H1 (cell line): Measurements from ENCODE around the gene TBCB. TPM values are rescaled to one million over a fixed set of nuclear protein-coding genes. Genes with fewer than 3 reads are reported as not detected.

Experiments
- CTCF ChIA-PET: fragments of 300-600 bp; sonication (Branson Sonifier 250); formaldehyde crosslinking; loops from one replicate; lab custom pipeline; 2021; ENCODE audit not compliant: partially characterized antibody; lab: Charles Lee
- POLR2A ChIA-PET: fragments of 300-600 bp; sonication (Branson Sonifier 250); formaldehyde crosslinking; loops from one replicate; lab custom pipeline; 2021; ENCODE audit warnings: inconsistent platforms; ENCODE audit not compliant: partially characterized antibody; lab: Charles Lee
- DNase-seq, 2 experiments: peaks; one replicate each; pipeline versions ENCODE4 v3.0.0 to v3.0.0-alpha.2; 2010 to 2022; ENCODE audit warnings: low spot score in 2 of 2, low read depth in 1 of 2, mixed read lengths in 1 of 2
- FAIRE-seq: peaks from 2 replicates; lab custom pipeline; 2011; peaks lifted over from hg19 to GRCh38; lab: Jason Lieb, UNC
- H2AFZ ChIP-seq: 2 replicates; pipeline ENCODE4 v1.8.1; 2012; ENCODE audit warnings: low read length, inconsistent platforms
- H2AK5ac ChIP-seq: 2 replicates; pipeline ENCODE4 v1.6.1; 2013; ENCODE audit warnings: low read depth, low read length
- H2BK120ac ChIP-seq: replicated peaks from 2 replicates; pipeline ENCODE3; 2013; ENCODE audit warnings: low read depth, low read length, inconsistent platforms
- H2BK12ac ChIP-seq: 2 replicates; pipeline ENCODE4 v1.6.1; 2013; ENCODE audit warnings: low read depth, low read length
- H2BK15ac ChIP-seq: 2 replicates; pipeline ENCODE4 v1.6.1; 2013; ENCODE audit warnings: low read length
- H2BK20ac ChIP-seq: 2 replicates; pipeline ENCODE4 v1.6.1; 2013; ENCODE audit warnings: low read length
- H2BK5ac ChIP-seq: 2 replicates; pipeline ENCODE4 v1.6.1; 2013; ENCODE audit warnings: low read depth, low read length
- H3K14ac ChIP-seq: 2 replicates; pipeline ENCODE4 v1.6.1; 2013; ENCODE audit warnings: inconsistent platforms; ENCODE audit not compliant: insufficient read length
- H3K18ac ChIP-seq: 2 replicates; pipeline ENCODE4 v1.6.1; 2013; ENCODE audit warnings: low read length; ENCODE audit errors: extremely low read depth
- H3K23ac ChIP-seq: 2 replicates; pipeline ENCODE4 v1.6.1; 2013; ENCODE audit warnings: inconsistent platforms; ENCODE audit not compliant: insufficient read length
- H3K23me2 ChIP-seq: 2 replicates; pipeline ENCODE4 v1.6.1; 2013; ENCODE audit warnings: low read depth, low read length
- H3K27ac ChIP-seq: 2 replicates; pipeline ENCODE4 v1.6.1; 2011; ENCODE audit warnings: low read depth, low read length, inconsistent platforms
- H3K27me3 ChIP-seq, 4 experiments: replicated peaks in 1 of 4; 1 replicate in 1 of 4; 2 replicates in 3 of 4; pipeline versions ENCODE4 v1.6.1 to v1.8.1; 2011 to 2013; ENCODE audit warnings: low read length in 3 of 4, mild to moderate bottlenecking in 3 of 4, inconsistent platforms in 2 of 4, mixed read lengths in 2 of 4, moderate library complexity in 1 of 4; ENCODE audit not compliant: control insufficient read depth in 3 of 4, insufficient read depth in 3 of 4; ENCODE audit errors: extremely low read depth in 1 of 4
- H3K36me3 ChIP-seq, 4 experiments: 2 replicates each; pipeline versions ENCODE4 v1.6.1 to v1.8.1; 2011 to 2013; ENCODE audit warnings: mild to moderate bottlenecking in 4 of 4, low read length in 3 of 4, moderate library complexity in 2 of 4, control low read depth in 1 of 4, inconsistent platforms in 1 of 4; ENCODE audit not compliant: insufficient read depth in 4 of 4, control insufficient read depth in 2 of 4
- H3K4ac ChIP-seq: replicated peaks from 2 replicates; pipeline ENCODE3; 2013; ENCODE audit warnings: low read length, low read depth, mixed read lengths, inconsistent platforms; ENCODE audit not compliant: insufficient read length
- H3K4me1 ChIP-seq, 4 experiments: replicated peaks in 1 of 4; 1 replicate in 1 of 4; 2 replicates in 3 of 4; pipeline versions ENCODE4 v1.6.1 to v1.8.1; 2011 to 2013; ENCODE audit warnings: low read length in 3 of 4, inconsistent platforms in 2 of 4, mixed read lengths in 1 of 4; ENCODE audit not compliant: insufficient read depth in 4 of 4, control insufficient read depth in 3 of 4
- H3K4me2 ChIP-seq, 2 experiments: 2 replicates each; pipeline versions ENCODE4 v1.6.1 to v1.8.1; 2011 to 2013; ENCODE audit warnings: low read depth in 2 of 2, low read length in 2 of 2, control low read depth in 1 of 2, inconsistent platforms in 1 of 2, mild to moderate bottlenecking in 1 of 2; ENCODE audit not compliant: insufficient read depth in 1 of 2
- H3K4me3 ChIP-seq, 4 experiments: fragments of 200-600, 300-600 bp in 1 of 4; sonication (generic), shearing (Covaris generic), sonication (Bioruptor Twin) in 1 of 4; 2 replicates each; pipeline versions ENCODE4 v1.5.1 to v1.8.1; 2011 to 2016; ENCODE audit warnings: low read length in 4 of 4, low read depth in 3 of 4, control low read depth in 2 of 4, inconsistent platforms in 2 of 4, mild to moderate bottlenecking in 2 of 4, mixed read lengths in 1 of 4, moderate library complexity in 1 of 4; ENCODE audit not compliant: insufficient read depth in 2 of 4; ENCODE audit errors: extremely low read depth in 1 of 4
- H3K56ac ChIP-seq: replicated peaks from 2 replicates; pipeline ENCODE3; 2013; ENCODE audit warnings: low read depth, mild to moderate bottlenecking, mixed read lengths, low read length, inconsistent platforms; ENCODE audit not compliant: insufficient read length
- H3K79me1 ChIP-seq: 2 replicates; pipeline ENCODE4 v1.6.1; 2013; ENCODE audit warnings: low read depth, low read length, control low read depth
- H3K79me2 ChIP-seq, 2 experiments: 2 replicates each; pipeline versions ENCODE4 v1.6.1 to v1.8.1; 2012 to 2013; ENCODE audit warnings: low read length in 2 of 2, mild to moderate bottlenecking in 2 of 2, inconsistent platforms in 1 of 2; ENCODE audit not compliant: insufficient read depth in 2 of 2, control insufficient read depth in 1 of 2
- H3K9ac ChIP-seq, 4 experiments: replicated peaks in 1 of 4; 1 replicate in 1 of 4; 2 replicates in 3 of 4; pipeline versions ENCODE4 v1.6.1 to v1.8.1; 2011 to 2013; ENCODE audit warnings: low read depth in 3 of 4, low read length in 3 of 4, control low read depth in 2 of 4, mild to moderate bottlenecking in 2 of 4, moderate library complexity in 2 of 4, inconsistent platforms in 1 of 4; ENCODE audit errors: extremely low read depth in 1 of 4
- H3K9me3 ChIP-seq, 2 experiments: 2 replicates each; pipeline versions ENCODE4 v1.6.1 to v1.8.1; 2012 to 2013; ENCODE audit warnings: mild to moderate bottlenecking in 2 of 2, moderate library complexity in 2 of 2, control low read depth in 1 of 2, inconsistent platforms in 1 of 2, low read depth in 1 of 2, low read length in 1 of 2, mixed read lengths in 1 of 2; ENCODE audit not compliant: insufficient read depth in 2 of 2
- H4K20me1 ChIP-seq, 2 experiments: replicated peaks in 1 of 2; 2 replicates each; pipeline versions ENCODE3 to v1.8.1; 2011 to 2013; ENCODE audit warnings: inconsistent platforms in 2 of 2, low read length in 2 of 2, mild to moderate bottlenecking in 1 of 2; ENCODE audit not compliant: insufficient read depth in 2 of 2, control insufficient read depth in 1 of 2
- H4K5ac ChIP-seq: 2 replicates; pipeline ENCODE4 v1.6.1; 2013; ENCODE audit warnings: low read length, low read depth, mixed read lengths, inconsistent platforms; ENCODE audit not compliant: insufficient read length
- H4K8ac ChIP-seq: 2 replicates; pipeline ENCODE4 v1.8.0; 2013; ENCODE audit warnings: mild to moderate bottlenecking, moderate library complexity, low read length, inconsistent platforms; ENCODE audit not compliant: insufficient read depth; ENCODE audit errors: extremely low read depth
- H4K91ac ChIP-seq: replicated peaks from 2 replicates; pipeline ENCODE3; 2013; ENCODE audit warnings: low read length, mixed read lengths, inconsistent platforms; ENCODE audit not compliant: insufficient read length
- CHD1 ChIP-seq: IDR thresholded peaks from 2 replicates; pipeline ENCODE4 v1.6.1; 2012; ENCODE audit warnings: low read depth, low read length, improper control_type of control experiment
- HDAC2 ChIP-seq, 2 experiments: fragments of 300-600 bp in 1 of 2; sonication (generic) in 1 of 2; IDR thresholded peaks; 2 replicates each; pipeline ENCODE4 v1.6.1; 2011 to 2012; ENCODE audit warnings: low read depth in 2 of 2, low read length in 2 of 2, mild to moderate bottlenecking in 2 of 2, moderate library complexity in 2 of 2, borderline replicate concordance in 1 of 2, inconsistent platforms in 1 of 2
- SP4 ChIP-seq: IDR thresholded peaks from 2 replicates; pipeline ENCODE4 v1.6.1; 2012; ENCODE audit warnings: low read length, inconsistent platforms
- TBP ChIP-seq: IDR thresholded peaks from 2 replicates; pipeline ENCODE4 v1.6.1; 2011; ENCODE audit warnings: low read depth, low read length, improper control_type of control experiment
- WGBS, 2 experiments: shearing (Covaris generic) in 1 of 2; methylation state at CpG; one replicate each; pipeline versions ENCODE4 v1.1.6 to v1.1.7; 2013 to 2015; ENCODE audit warnings: low lambda C conversion rate in 2 of 2, mixed read lengths in 2 of 2, inconsistent platforms in 1 of 2, low coverage in 1 of 2, missing lambda C conversion rate in 1 of 2; ENCODE audit not compliant: insufficient replicate concordance in 2 of 2, insufficient coverage in 1 of 2, insufficient read length in 1 of 2; ENCODE audit errors: extremely low coverage in 1 of 2, missing lambda C conversion rate in 1 of 2; 5-methylcytosine and 5-hydroxymethylcytosine counted together
- polyA plus RNA-seq, 7 experiments: library from polyadenylated mRNA; depleted of rRNA in 3 of 7; stranded (reverse) in 5 of 7; unstranded in 2 of 7; fragments of >200 nt in 5 of 7; fragments of 200-250 nt in 2 of 7; gene quantifications; 1 replicate in 5 of 7; 2 replicates in 1 of 7; 4 replicates in 1 of 7; pipeline versions ENCODE4 v1.2.1 to v1.2.3, GENCODE V29; 2011 to 2013; ENCODE audit warnings: missing spikeins in 2 of 7, mixed read lengths in 2 of 7
- total RNA-seq: library from RNA; stranded (reverse); fragmentation: NEBNext Ultra II Directional; extraction: Animal tissue kit (Norgen Biotek cat#: 25700); gene quantifications from 2 replicates; pipeline ENCODE4 v1.2.1, GENCODE V29; 2021
- TF ChIP-seq, protein P1 (sequence below), 3 experiments: IDR thresholded peaks; 1 replicate in 2 of 3; 2 replicates in 1 of 3; pipeline versions ENCODE4 v1.5.1 to v1.6.1; 2011; ENCODE audit warnings: low read length in 3 of 3, mild to moderate bottlenecking in 3 of 3, inconsistent platforms in 2 of 3, low read depth in 1 of 3, moderate library complexity in 1 of 3; ENCODE audit not compliant: insufficient read depth in 1 of 3; ENCODE audit errors: control extremely low read depth in 1 of 3
- TF ChIP-seq, protein P2 (sequence below): IDR thresholded peaks from 2 replicates; pipeline ENCODE4 v1.6.1; 2012; ENCODE audit warnings: inconsistent platforms
- TF ChIP-seq, protein P3 (sequence below): IDR thresholded peaks from 2 replicates; pipeline ENCODE4 v1.6.1; 2011; ENCODE audit warnings: low read length, improper control_type of control experiment

Gene TBCB
- total and polyA plus RNA-seq, 2 of the 8 experiments (the other 6 are each of a cell fraction or from before 2014, with no cell fraction given) = 153 to 286 TPM

DNA sequence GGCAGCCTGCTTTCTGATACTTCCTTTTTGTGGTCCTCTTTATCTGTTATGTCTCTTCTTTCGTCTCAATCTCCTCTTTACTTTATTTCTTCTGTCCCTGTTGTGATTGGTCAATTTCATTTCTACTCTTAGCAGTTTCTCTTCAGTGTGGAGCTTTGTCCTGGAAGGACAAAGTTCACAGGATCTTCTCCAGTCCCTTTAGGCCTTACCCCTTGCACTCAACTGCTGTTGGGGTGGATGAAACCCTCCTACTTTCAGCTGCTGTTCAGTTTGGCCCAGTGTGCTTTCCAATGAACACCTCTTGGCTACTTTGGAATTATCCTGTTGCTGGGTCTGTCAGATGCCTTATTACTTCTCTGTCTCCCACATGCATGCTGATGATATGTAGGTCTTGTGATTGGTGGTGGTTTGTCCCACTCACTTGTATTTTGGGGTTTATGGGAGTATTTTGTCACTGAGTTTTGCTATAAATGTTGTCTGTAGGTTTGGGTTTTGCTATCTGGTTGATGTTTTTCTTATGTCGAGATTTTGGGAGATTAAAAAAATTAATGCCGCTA lies 35.8 kb upstream of the TBCB start:
- no peak for TF ChIP-seq SP4
- TF ChIP-seq, protein P1, sequence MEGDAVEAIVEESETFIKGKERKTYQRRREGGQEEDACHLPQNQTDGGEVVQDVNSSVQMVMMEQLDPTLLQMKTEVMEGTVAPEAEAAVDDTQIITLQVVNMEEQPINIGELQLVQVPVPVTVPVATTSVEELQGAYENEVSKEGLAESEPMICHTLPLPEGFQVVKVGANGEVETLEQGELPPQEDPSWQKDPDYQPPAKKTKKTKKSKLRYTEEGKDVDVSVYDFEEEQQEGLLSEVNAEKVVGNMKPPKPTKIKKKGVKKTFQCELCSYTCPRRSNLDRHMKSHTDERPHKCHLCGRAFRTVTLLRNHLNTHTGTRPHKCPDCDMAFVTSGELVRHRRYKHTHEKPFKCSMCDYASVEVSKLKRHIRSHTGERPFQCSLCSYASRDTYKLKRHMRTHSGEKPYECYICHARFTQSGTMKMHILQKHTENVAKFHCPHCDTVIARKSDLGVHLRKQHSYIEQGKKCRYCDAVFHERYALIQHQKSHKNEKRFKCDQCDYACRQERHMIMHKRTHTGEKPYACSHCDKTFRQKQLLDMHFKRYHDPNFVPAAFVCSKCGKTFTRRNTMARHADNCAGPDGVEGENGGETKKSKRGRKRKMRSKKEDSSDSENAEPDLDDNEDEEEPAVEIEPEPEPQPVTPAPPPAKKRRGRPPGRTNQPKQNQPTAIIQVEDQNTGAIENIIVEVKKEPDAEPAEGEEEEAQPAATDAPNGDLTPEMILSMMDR (IDR thresholded peaks at IDR 0.05; ENCODE audit: control extremely low read depth in 1 of 3, insufficient read depth in 1 of 3, low read depth in 1 of 3, low read length in 3 of 3) = no peak
- no peak for TF ChIP-seq HDAC2 (IDR thresholded peaks at IDR 0.05; ENCODE audit: borderline replicate concordance in 1 of 2, low read depth in 2 of 2, low read length in 2 of 2)
- TF ChIP-seq, protein P2, sequence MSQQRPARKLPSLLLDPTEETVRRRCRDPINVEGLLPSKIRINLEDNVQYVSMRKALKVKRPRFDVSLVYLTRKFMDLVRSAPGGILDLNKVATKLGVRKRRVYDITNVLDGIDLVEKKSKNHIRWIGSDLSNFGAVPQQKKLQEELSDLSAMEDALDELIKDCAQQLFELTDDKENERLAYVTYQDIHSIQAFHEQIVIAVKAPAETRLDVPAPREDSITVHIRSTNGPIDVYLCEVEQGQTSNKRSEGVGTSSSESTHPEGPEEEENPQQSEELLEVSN = no peak
- no peak for TF ChIP-seq CHD1
- no peak for TF ChIP-seq TBP
- TF ChIP-seq, protein P3, sequence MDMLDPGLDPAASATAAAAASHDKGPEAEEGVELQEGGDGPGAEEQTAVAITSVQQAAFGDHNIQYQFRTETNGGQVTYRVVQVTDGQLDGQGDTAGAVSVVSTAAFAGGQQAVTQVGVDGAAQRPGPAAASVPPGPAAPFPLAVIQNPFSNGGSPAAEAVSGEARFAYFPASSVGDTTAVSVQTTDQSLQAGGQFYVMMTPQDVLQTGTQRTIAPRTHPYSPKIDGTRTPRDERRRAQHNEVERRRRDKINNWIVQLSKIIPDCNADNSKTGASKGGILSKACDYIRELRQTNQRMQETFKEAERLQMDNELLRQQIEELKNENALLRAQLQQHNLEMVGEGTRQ = no peak
- no peak overlapping the region for H3K4ac ChIP-seq
- H2AFZ ChIP-seq = no peak overlapping the region
- H4K91ac ChIP-seq = no peak overlapping the region
- ChIA-PET CTCF (interaction anchor here (0.9 kb wide), 1 partner anchor 18 kb away, joined by 3 read pairs; no protein-coding TSS in a partner anchor), POLR2A (no interaction called here)
- peaks cover 31 to 64% (median 46%) of the 10 kb centered on the region in 4 experiments for H3K36me3 ChIP-seq
- no peak overlapping the region for H2BK15ac ChIP-seq
- H3K9me3 ChIP-seq = no peaks in the 10 kb centered on the region
- no peak overlapping the region for H3K4me3 ChIP-seq
- no peak overlapping the region for H2AK5ac ChIP-seq
- H3K23ac ChIP-seq = no peak overlapping the region
- no peaks in the 10 kb centered on the region for H3K4me1 ChIP-seq
- no peaks in the 10 kb centered on the region for H3K79me2 ChIP-seq
- H3K4me2 ChIP-seq = no peak overlapping the region
- H4K20me1 ChIP-seq = peaks cover 0 to 7% of the 10 kb centered on the region in 2 experiments
- H2BK20ac ChIP-seq = no peak overlapping the region
- 87% methylated on average over 3 of the region's 3 CpGs; no CpG with 5 or more reads in 1 of the 2 experiments for WGBS, 2 experiments
- H3K9ac ChIP-seq = no peak overlapping the region
- H4K5ac ChIP-seq = no peak overlapping the region
- H2BK120ac ChIP-seq = no peak overlapping the region
- H3K27ac ChIP-seq = no peak overlapping the region
- H3K79me1 ChIP-seq = no peaks in the 10 kb centered on the region
- H4K8ac ChIP-seq = no peak overlapping the region
- no peaks in the 10 kb centered on the region for H3K23me2 ChIP-seq
- H3K14ac ChIP-seq = no peak overlapping the region
- H2BK5ac ChIP-seq = no peak overlapping the region
- H3K56ac ChIP-seq = no peak overlapping the region
- FAIRE-seq = peak; percentile 28
- DNase-seq = no peak
- no peaks in the 10 kb centered on the region for H3K27me3 ChIP-seq
- no peak overlapping the region for H3K18ac ChIP-seq
- no peak overlapping the region for H2BK12ac ChIP-seq
